C4-2B (cell line): ENCODE data around the gene SLC44A5.

ENCODE experiments used
- CTCF ChIP-seq: fragments of 450-650 bp; conservative IDR thresholded peaks from 2 replicates; pipeline ENCODE4 v1.5.1; 2017; ENCODE audit warnings: mild to moderate bottlenecking
- ZFX ChIP-seq: fragments of 450-650 bp; IDR thresholded peaks from 2 replicates; pipeline ENCODE4 v1.6.1; 2017

GRCh38 chr1:75203415-75204277 lies 407.3 kb downstream of the SLC44A5 start:
- peak; percentile 91 for TF ChIP-seq CTCF
- TF ChIP-seq ZFX: no peak
